SK-N-SH (cell line): Measurements from ENCODE around the gene ZBTB46.

Source experiments
- CTCF ChIP-seq: fragments of 200-600 bp; sonication (generic); IDR thresholded peaks from 2 replicates; pipeline ENCODE4 v1.6.1; 2017; ENCODE audit warnings: antibody characterized with exemption, mild to moderate bottlenecking, moderate library complexity
- JUND ChIP-seq: IDR thresholded peaks from 2 replicates; pipeline ENCODE4 v1.4.0; 2012
- RFX5 ChIP-seq: IDR thresholded peaks from 2 replicates; pipeline ENCODE4 v1.6.1; 2012; ENCODE audit warnings: mild to moderate bottlenecking, improper control_type of control experiment, low read length
- USF2 ChIP-seq: fragments of 150-350 bp; IDR thresholded peaks from 2 replicates; pipeline ENCODE4 v1.6.1; 2017; ENCODE audit warnings: antibody characterized with exemption, low read length, low read depth, borderline replicate concordance

GRCh38 chr20:63714858-63715257 lies 116.2 kb downstream of the ZBTB46 start:
- TF ChIP-seq CTCF (no peak), USF2 (no peak), JUND (no peak), RFX5 (no peak)
